Thyroid gland (tissue), 4 donors: ENCODE results near the gene TSC22D3.

Source experiments
- CTCF ChIP-seq, 6 experiments: fragments of 200-600 bp in 3 of 6; fragments of 450-650 bp in 3 of 6; sonication (generic) in 3 of 6; IDR thresholded peaks; one replicate each; pipeline ENCODE4 v1.5.1; 2016 to 2019; ENCODE audit warnings: antibody characterized with exemption in 6 of 6, mild to moderate bottlenecking in 2 of 6, inconsistent platforms in 1 of 6, moderate library complexity in 1 of 6
- POLR2A ChIP-seq, 2 donors: fragments of 450-650 bp; IDR thresholded peaks; one replicate each; pipeline ENCODE4 v1.6.1; 2017; ENCODE audit warnings: antibody characterized with exemption in 2 of 2, mild to moderate bottlenecking in 2 of 2, moderate library complexity in 1 of 2

- TF ChIP-seq POLR2A (IDR thresholded peaks at IDR 0.05): no peak
- no peak for TF ChIP-seq CTCF (IDR thresholded peaks at IDR 0.05)
Measured at GRCh38 chrX:107752043-107752442, 23.5 kb downstream of the TSC22D3 start.
